Peyer's patch (tissue), 4 donors: ENCODE data around the gene SKAP1. TPM values are rescaled to one million over a fixed set of nuclear protein-coding genes. Genes with fewer than 3 reads are reported as not detected.

Source experiments
- DNase-seq, 3 donors: peaks; one replicate each; pipeline ENCODE4 v3.0.0-alpha.2; 2017 to 2019
- H3K27ac ChIP-seq, 4 donors: fragments of 200-600 bp; sonication (generic); one replicate each; pipeline ENCODE4 v1.5.1; 2016 to 2019
- H3K27me3 ChIP-seq, 2 donors: fragments of 200-600 bp; sonication (generic); one replicate each; pipeline ENCODE4 v1.5.1; 2019
- H3K36me3 ChIP-seq, 3 donors: fragments of 200-600 bp; sonication (generic); one replicate each; pipeline ENCODE4 v1.5.1; 2016 to 2019
- H3K4me1 ChIP-seq, 4 donors: fragments of 200-600 bp; sonication (generic); one replicate each; pipeline ENCODE4 v1.5.1; 2016 to 2019
- H3K4me3 ChIP-seq, 4 donors: fragments of 200-600 bp; sonication (generic); 1 replicate in 3 of 4; 2 replicates in 1 of 4; pipeline ENCODE4 v1.5.1; 2016 to 2019; ENCODE audit warnings: mild to moderate bottlenecking in 1 of 4
- H3K9me3 ChIP-seq, 4 donors: fragments of 200-600 bp; sonication (generic); one replicate each; pipeline ENCODE4 v1.5.1; 2016 to 2019; ENCODE audit warnings: mild to moderate bottlenecking in 1 of 4
- POLR2A ChIP-seq, 2 donors: fragments of 450-650 bp; IDR thresholded peaks; one replicate each; pipeline ENCODE4 v1.5.1; 2017; ENCODE audit warnings: antibody characterized with exemption in 2 of 2, mild to moderate bottlenecking in 2 of 2, moderate library complexity in 2 of 2
- total RNA-seq, 4 donors: library from RNA; depleted of rRNA; stranded (reverse); fragments of >200 nt; gene quantifications; one replicate each; pipeline ENCODE4 v1.1.0, GENCODE V29; 2016
- TF ChIP-seq, protein P1 (sequence below), 6 experiments: fragments of 450-650 bp in 4 of 6; fragments of 200-600 bp in 2 of 6; sonication (generic) in 1 of 6; IDR thresholded peaks; one replicate each; pipeline ENCODE4 v1.5.1; 2017 to 2019; ENCODE audit warnings: antibody characterized with exemption in 6 of 6, mild to moderate bottlenecking in 3 of 6, moderate library complexity in 1 of 6

Gene SKAP1
- total RNA-seq, 4 donors from 2014 or later = 3.1 to 17.3 (median 6.5) TPM

- peak overlapping the region in 3 of 4 donors; percentile 15 to 63 (median 49) for H3K27ac ChIP-seq
- H3K4me1 ChIP-seq = peaks cover 0 to 30% (median 4%) of the 10 kb centered on the region in 4 donors
- H3K9me3 ChIP-seq = no peaks in the 10 kb centered on the region
- H3K4me3 ChIP-seq = peak overlapping the region in 2 of 4 donors; percentile 15 to 29
- peak in 1 of 3 donors; percentile 58 for DNase-seq
- H3K27me3 ChIP-seq = no peaks in the 10 kb centered on the region
- TF ChIP-seq, protein P1, sequence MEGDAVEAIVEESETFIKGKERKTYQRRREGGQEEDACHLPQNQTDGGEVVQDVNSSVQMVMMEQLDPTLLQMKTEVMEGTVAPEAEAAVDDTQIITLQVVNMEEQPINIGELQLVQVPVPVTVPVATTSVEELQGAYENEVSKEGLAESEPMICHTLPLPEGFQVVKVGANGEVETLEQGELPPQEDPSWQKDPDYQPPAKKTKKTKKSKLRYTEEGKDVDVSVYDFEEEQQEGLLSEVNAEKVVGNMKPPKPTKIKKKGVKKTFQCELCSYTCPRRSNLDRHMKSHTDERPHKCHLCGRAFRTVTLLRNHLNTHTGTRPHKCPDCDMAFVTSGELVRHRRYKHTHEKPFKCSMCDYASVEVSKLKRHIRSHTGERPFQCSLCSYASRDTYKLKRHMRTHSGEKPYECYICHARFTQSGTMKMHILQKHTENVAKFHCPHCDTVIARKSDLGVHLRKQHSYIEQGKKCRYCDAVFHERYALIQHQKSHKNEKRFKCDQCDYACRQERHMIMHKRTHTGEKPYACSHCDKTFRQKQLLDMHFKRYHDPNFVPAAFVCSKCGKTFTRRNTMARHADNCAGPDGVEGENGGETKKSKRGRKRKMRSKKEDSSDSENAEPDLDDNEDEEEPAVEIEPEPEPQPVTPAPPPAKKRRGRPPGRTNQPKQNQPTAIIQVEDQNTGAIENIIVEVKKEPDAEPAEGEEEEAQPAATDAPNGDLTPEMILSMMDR (IDR thresholded peaks at IDR 0.05) = no peak
- TF ChIP-seq POLR2A (IDR thresholded peaks at IDR 0.05) = no peak
- H3K36me3 ChIP-seq = no peaks in the 10 kb centered on the region
Observed at GRCh38 chr17:48162946-48163506, 267.0 kb downstream of the SKAP1 start.

DNA sequence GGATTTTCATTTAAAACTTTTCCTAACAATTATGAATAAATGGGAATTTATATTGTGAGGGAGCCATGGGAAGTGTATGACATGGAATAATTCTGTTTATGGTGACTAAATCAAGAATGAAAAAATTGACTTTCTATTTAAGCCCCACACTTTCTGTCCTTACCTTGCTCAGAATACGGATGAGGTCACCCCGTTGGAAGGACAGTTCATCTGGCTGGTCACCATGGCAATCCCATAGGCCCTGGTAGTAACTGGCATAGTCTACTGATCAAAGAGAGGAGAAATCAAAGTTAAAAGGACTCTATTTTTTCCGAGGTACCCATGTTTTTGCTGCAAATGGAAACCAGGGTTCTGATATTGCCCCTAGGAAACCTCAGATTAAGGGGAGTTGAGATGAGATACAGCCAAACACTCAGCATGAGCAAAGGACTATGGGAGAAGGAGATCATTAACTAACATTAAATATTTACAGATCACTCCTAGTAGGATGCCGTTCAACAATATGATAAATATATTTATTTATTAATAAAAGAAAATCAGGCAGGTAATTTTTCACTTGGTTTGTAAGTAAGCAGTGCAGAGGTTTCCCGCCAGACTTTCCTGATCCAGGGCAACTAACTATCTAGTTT lies 267.6 kb downstream of the SKAP1 start:
- Histone ChIP-seq H3K4me1 (peaks cover 0 to 30% (median 4%) of the 10 kb centered on the region in 4 donors), H3K4me3 (no peak overlapping the region), H3K27me3 (no peaks in the 10 kb centered on the region), H3K36me3 (no peaks in the 10 kb centered on the region), H3K27ac (peak overlapping the region in 3 of 4 donors; percentile 15 to 63 (median 49)), H3K9me3 (no peaks in the 10 kb centered on the region)
- TF ChIP-seq, protein P1 (IDR thresholded peaks at IDR 0.05) = no peak
- no peak for TF ChIP-seq POLR2A (IDR thresholded peaks at IDR 0.05)
- no peak for DNase-seq

DNA sequence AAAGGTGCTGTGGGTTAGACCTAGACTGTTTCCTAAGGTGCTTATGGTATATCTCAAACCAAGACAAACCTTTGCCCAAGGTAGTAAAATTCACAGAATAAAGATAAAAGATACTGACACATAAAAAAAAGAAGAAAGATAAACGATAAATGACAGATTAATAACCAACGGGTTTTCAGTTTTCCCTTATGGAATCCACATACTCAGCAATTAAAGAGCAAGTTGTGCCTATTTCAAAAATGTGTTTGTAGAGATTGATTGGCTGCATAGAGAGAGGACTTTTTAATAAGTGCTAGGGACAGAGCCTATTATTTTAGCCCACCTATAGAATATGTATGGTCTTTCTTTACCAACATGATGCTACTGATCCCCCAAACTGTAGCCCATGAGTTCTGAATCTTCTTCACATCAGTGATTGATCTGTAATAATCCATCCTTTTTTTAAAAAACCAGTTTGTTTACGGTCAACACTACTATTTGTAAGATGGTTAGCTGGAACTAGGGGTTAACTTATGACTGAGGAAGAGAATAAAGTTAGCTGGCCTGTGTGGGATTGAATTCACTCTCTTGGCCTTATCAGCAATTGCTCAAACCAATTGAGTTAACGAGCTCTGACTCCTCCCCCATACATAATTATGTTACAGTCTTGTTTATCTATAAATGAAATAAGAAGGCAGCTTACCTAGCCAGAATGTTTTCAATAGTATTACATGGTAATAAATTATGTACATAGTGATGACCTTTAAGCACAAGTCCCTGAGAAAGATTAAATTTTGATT lies 268.7 kb downstream of the SKAP1 start:
- H3K36me3 ChIP-seq = no peaks in the 10 kb centered on the region
- peak overlapping the region in 2 of 4 donors; percentile 37 to 49 for H3K27ac ChIP-seq
- no peak overlapping the region for H3K4me3 ChIP-seq
- peaks cover 0 to 30% (median 4%) of the 10 kb centered on the region in 4 donors for H3K4me1 ChIP-seq
- H3K9me3 ChIP-seq = no peaks in the 10 kb centered on the region
- H3K27me3 ChIP-seq = no peaks in the 10 kb centered on the region
- DNase-seq = no peak
- no peak for TF ChIP-seq POLR2A (IDR thresholded peaks at IDR 0.05)
- TF ChIP-seq, protein P1 (IDR thresholded peaks at IDR 0.05) = no peak

- H3K27me3 ChIP-seq = no peaks in the 10 kb centered on the region
- no peak for TF ChIP-seq POLR2A (IDR thresholded peaks at IDR 0.05)
- TF ChIP-seq, protein P1 (IDR thresholded peaks at IDR 0.05) = no peak
- no peaks in the 10 kb centered on the region for H3K9me3 ChIP-seq
- DNase-seq = no peak
- no peaks in the 10 kb centered on the region for H3K36me3 ChIP-seq
- H3K4me3 ChIP-seq = no peak overlapping the region
- H3K27ac ChIP-seq = peak overlapping the region in 1 of 4 donors; percentile 57
- peaks cover 0 to 30% (median 4%) of the 10 kb centered on the region in 4 donors for H3K4me1 ChIP-seq
Observed at GRCh38 chr17:48160177-48161081, 269.6 kb downstream of the SKAP1 start.

DNA sequence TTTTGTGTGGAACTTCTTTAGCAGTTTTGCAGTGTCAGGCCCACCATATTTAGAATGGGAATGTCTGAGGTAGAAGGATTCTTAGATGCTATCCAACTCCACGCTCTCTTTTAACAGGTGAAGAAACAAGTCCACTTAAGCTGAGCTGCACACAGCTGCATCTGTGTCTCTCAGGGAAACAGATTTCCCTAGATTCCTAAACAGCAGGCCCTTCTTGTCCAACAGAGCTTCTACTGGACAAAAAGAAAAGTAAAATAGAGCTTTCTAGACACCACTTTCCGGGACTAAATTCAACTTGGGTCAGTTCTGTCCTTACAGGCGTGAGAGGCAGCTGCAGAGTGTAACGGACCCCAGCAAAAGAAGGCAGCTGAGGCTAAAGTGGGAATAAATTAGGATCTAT lies 270.8 kb downstream of the SKAP1 start:
- no peak overlapping the region for H3K4me3 ChIP-seq
- no peak for DNase-seq
- no peaks in the 10 kb centered on the region for H3K36me3 ChIP-seq
- no peak for TF ChIP-seq POLR2A (IDR thresholded peaks at IDR 0.05)
- TF ChIP-seq, protein P1 (IDR thresholded peaks at IDR 0.05) = no peak
- no peaks in the 10 kb centered on the region for H3K27me3 ChIP-seq
- no peaks in the 10 kb centered on the region for H3K9me3 ChIP-seq
- no peak overlapping the region for H3K27ac ChIP-seq
- peaks cover 0 to 30% (median 4%) of the 10 kb centered on the region in 4 donors for H3K4me1 ChIP-seq
